NCI-H1417 (cell line): ENCODE measurements around the gene STMN1.
A peak's percentile ranks its signal among the peaks of the same experiment; 100 is the strongest.

Experiments
- DNase-seq, 3 experiments: peaks; one replicate each; lab custom pipeline; 2025; lab: John Stamatoyannopoulos, UW

STMN1 gene

DNA sequence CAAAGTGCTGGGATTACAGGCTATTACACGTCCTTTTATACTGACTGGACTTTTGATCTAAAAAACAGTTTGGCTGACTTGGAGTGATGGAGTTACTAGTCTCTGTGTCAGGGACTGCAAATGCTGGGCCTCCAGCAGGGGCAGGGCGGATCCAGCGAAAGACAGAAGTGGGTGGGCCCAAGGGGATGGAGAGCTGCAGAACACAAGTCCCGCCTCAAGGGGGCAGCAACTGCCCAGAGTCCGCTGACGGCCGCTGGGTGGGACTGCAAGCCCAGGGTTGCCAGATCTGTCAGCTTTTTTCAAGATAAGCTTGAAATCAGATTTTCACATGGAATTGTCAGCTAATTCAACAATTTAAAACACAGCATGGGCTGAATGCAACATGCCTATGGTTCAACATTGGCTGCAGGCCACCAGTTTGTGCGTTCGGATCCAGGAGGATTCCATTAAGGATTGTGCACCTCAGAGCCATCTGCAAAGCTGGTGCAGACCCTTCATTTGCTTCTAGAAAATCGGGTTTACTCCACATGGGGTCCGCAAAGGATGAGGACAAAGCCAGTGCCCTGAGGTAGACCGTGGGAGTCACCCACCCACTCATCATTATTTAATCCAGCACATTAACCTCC, 10.7 kb downstream of the STMN1 start:
- DNase-seq = peak; percentile 71 to 89 (median 84)

GRCh38 chr1:25893116-25893515, 13.1 kb downstream of the STMN1 start:
- DNase-seq = no peak

- DNase-seq = no peak
Measured at GRCh38 chr1:25891606-25892005, 14.6 kb downstream of the STMN1 start.

DNA sequence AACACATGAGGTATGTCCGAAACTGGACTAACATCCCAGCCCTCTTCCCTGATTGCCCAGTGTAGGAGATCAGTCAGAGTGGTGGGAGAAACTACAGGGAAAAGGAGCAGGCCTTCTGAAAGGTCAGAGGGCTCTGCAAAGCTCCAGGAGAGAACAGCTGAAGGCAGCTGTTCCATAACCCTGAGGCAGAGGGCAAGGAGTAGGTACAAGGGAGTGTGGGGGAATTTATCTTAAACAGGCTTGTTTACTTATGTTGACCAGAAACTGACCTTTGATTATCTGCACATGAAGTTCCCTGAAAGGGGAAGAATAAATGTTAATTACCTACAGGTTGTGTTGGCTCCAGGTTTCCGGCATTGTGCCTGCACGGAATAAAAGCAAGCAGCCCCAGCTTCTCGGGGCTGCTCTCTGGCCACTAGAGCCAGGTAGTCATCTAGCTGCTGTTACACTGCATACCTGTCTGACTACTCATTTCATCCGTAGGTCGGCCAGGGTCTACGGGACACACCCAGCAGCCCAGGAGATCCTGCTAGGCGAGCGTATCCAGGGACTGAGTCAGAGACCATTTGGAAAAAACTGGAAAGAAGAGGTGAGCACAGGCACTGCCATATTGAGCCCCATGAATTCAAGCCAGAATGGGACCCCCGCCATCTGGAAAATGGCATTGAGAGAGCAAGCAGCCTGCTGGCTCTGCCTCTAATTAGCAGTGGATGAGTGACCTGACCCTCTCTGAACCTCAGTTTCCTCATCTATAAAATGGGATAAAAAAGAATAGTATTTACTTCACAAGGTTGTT, 15.8 kb downstream of the STMN1 start:
- DNase-seq = no peak

GRCh38 chr1:25889470-25889869, 16.7 kb downstream of the STMN1 start:
- DNase-seq = peak in 2 of 3 experiments; percentile 9 to 81

DNA sequence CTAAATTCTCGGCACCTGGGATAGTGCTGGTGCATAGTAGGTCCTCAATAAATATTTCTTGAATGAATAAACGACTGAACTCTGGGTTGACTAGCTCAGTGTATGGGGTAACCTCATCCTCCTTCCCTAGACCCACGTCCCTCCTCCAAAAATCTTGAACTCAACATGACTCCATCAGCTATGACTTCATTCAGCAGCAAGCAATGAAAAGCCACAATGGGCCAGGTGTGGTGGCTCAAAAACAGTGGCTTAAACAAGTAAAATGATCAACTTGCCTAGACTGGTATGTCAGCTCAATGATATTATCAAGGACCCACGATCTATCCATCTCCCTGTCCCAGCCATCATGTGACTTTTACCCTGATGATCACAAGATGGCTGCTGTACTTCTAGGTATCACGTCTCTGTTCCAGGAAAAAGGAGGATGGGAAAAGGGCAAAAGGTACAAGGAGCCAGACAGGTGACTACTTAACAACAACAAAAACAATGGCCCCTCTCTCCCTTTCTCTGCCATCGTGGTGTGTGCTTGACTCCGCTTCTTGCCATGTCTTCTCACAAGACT, 17.7 kb downstream of the STMN1 start:
- DNase-seq = no peak

DNA sequence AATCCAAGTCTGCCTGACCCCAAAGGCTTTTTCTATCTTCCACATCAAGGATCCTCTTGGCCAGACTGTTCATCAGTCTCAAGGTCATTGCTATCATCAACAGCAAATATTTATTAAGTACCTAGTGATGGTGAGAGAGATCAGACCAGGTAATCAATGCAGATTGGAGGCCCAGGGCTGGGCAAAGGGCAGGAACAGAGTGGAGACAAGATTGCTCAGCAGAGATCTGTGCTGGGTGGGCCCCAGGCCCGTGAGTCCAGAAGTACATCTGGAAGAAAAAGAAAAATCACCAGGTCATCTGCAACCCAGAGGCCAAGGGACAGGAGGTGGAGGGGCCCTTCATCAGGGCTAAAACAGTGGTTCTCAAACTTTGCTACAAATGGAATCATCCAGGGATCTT, 20.6 kb downstream of the STMN1 start:
- no peak for DNase-seq

- no peak for DNase-seq
Measured at GRCh38 chr1:25881266-25881665, 25.0 kb downstream of the STMN1 start.

DNA sequence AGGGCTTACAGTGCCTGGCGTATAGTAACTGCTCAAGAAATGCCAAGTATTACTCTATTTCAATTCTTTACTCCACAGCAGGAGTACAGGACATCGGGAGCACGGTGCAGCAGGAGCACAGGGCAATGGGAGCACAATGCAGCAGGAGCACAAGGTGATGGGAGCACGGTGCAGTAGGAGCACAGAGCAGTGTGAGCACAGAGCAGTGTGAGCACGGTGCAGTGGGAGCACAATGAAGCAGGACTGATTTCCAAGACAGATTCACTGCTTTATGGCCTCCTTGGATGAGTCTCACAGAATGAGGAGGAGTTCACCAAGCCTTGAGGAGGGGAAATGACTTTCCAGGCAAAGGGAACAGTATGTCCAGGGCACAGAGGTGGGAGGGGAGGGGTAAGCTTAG, 25.7 kb downstream of the STMN1 start:
- no peak for DNase-seq

DNA sequence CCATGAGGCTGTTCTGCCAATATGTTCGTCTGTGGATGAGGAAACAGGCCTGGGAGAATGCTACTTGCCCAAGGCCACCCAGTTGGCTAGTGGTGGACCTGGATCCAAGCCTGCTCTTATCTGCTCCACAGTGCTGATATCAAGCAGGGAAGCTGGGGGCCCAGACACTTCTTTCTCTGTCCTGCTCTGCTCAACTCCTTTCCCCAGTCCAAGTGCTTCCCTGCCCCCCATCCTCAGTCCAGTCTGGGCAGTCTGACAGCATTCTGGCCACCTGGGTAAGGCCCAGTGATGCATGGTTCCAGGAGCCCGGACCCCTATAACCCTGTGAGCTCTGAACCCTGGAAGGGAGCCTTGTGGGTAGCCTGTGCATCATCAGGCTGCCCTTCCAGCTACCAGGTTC, 26.5 kb downstream of the STMN1 start:
- DNase-seq = no peak

- no peak for DNase-seq
Measured at GRCh38 chr1:25878690-25879089, 27.5 kb downstream of the STMN1 start.

- no peak for DNase-seq
Measured at GRCh38 chr1:25877155-25877554, 29.1 kb downstream of the STMN1 start.

- DNase-seq = no peak
Measured at GRCh38 chr1:25876693-25877077, 29.5 kb downstream of the STMN1 start.

GRCh38 chr1:25875856-25876692, 30.1 kb downstream of the STMN1 start:
- peak in 1 of 3 experiments; percentile 56 for DNase-seq

GRCh38 chr1:25875154-25875855, 30.9 kb downstream of the STMN1 start, which contains the start of gene PAQR7:
Gene PAQR7 (minus strand): TSS chr1:25875708. CDS start chr1:25863839, 11,869 bp downstream.
- DNase-seq = peak; percentile 46 to 89 (median 87)

- DNase-seq = no peak
Measured at GRCh38 chr1:25874635-25875153, 31.5 kb downstream of the STMN1 start.

- DNase-seq = no peak
Measured at GRCh38 chr1:25874209-25874608, 32.0 kb downstream of the STMN1 start.

DNA sequence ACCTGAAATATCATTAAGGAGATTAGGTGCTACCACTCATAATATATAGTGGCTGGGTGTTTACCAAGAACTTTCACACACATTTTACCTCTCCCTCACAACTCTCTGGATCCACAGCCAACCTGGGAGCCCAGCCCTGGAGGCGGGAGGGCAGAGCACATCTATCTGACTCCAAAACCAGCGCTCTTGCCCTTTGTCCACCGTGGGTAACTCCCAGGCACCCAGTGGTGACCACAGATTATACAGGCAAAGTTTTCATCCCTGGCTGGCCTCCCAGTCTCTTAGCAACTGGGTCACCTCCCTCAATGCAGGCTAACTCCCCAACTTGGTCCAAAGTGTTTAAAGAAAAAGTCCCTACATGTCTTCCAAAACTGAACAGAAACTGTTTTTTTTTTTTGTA, 33.1 kb downstream of the STMN1 start:
- DNase-seq = no peak

DNA sequence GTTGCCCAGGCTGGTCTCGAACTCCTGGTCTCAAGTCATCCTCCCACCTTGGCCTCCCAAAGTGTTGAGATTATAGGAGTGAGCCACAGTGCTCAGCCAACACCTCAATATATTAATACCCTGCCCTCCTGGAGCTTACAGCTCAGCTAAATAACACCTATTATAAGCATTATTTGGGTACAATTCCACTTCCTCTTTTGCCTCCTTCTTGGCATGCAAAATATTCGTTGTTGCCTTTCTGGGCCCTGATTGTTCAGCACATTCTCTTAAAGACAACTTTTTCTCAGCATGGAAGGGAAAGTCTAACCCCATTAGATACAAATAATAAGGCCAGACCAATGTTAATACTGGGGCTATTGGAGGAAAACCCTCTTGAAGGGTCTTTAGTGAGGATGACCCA, 33.5 kb downstream of the STMN1 start:
- no peak for DNase-seq

GRCh38 chr1:25871704-25872494, 34.3 kb downstream of the STMN1 start:
- DNase-seq = no peak
